ENCODE results near the gene PHRF1.
"Not testable (repeated sequence)": the region's sequence is repeated elsewhere in the genome, so short reads cannot be mapped to it uniquely, and the experiment has no call there.

PHRF1 gene

GRCh38 chr11:571802-572185 is 4.5 kb upstream of the PHRF1 start:
- no peak for FAIRE-seq
- no peak for TF ChIP-seq CTCF (IDR thresholded peaks at IDR 0.05; ENCODE audit: insufficient read depth, missing control alignments)
- DNase-seq (ENCODE audit: insufficient read length, low spot score) = no peak

GRCh38 chr11:573146-573759 is 3.0 kb upstream of the PHRF1 start:
- DNase-seq (ENCODE audit: insufficient read length, low spot score) (no peak), FAIRE-seq (no peak)
- no peak for TF ChIP-seq CTCF (IDR thresholded peaks at IDR 0.05; ENCODE audit: insufficient read depth, missing control alignments)

GRCh38 chr11:574031-574570 is 2.2 kb upstream of the PHRF1 start:
- not testable (repeated sequence) for FAIRE-seq; DNase-seq (ENCODE audit: insufficient read length, low spot score)

GRCh38 chr11:574632-575312 is 1.5 kb upstream of the PHRF1 start:
- FAIRE-seq = no peak

GRCh38 chr11:575313-575995 is 816 bp upstream of the PHRF1 start:
- DNase-seq (ENCODE audit: insufficient read length, low spot score) (peak; percentile 60), FAIRE-seq (no peak)
- no peak for TF ChIP-seq CTCF (IDR thresholded peaks at IDR 0.05; ENCODE audit: insufficient read depth, missing control alignments)

More at GRCh38 chr11:574632-575312, 1.5 kb upstream of the PHRF1 start:
- no peak for TF ChIP-seq CTCF (IDR thresholded peaks at IDR 0.05; ENCODE audit: insufficient read depth, missing control alignments)
- no peak for DNase-seq (ENCODE audit: insufficient read length, low spot score)

GRCh38 chr11:576811-577610 is 741 bp downstream of the PHRF1 start:
- DNase-seq (ENCODE audit: insufficient read length, low spot score) (no peak), FAIRE-seq (no peak)
- no peak for TF ChIP-seq CTCF (IDR thresholded peaks at IDR 0.05; ENCODE audit: insufficient read depth, missing control alignments)

- no peak for FAIRE-seq
- no peak for DNase-seq (ENCODE audit: insufficient read length, low spot score)
- no peak for TF ChIP-seq CTCF (IDR thresholded peaks at IDR 0.05; ENCODE audit: insufficient read depth, missing control alignments)
Observed at GRCh38 chr11:577611-577894, 1.3 kb downstream of the PHRF1 start.

Data from D721Med (cell line).